Measurements from ENCODE around the gene COL6A2.
"Not testable (repeated sequence)": the region's sequence is repeated elsewhere in the genome, so short reads cannot be mapped to it uniquely, and the experiment has no call there.

Gene COL6A2

DNA sequence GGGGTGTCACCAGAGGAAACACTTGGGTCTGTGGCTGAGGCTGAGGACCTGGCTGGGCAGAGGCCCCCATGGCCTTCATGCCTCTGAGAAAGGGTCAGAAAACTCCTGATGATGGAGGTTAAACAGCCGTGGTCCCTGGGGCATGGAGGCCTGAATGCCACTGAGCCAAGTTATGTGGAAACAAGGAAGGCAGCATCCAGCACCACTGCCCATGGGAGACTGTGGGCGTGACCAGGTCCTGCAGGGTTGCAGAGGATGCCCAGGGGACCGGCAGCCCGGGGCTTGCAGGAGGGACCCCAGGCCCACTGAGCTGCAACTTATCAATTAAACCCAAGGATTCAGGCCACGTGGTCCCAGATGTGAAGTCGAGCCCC is 18.9 kb upstream of the COL6A2 start:
- DNase-seq (ENCODE audit: low read depth in 3 of 3), result no peak

DNA sequence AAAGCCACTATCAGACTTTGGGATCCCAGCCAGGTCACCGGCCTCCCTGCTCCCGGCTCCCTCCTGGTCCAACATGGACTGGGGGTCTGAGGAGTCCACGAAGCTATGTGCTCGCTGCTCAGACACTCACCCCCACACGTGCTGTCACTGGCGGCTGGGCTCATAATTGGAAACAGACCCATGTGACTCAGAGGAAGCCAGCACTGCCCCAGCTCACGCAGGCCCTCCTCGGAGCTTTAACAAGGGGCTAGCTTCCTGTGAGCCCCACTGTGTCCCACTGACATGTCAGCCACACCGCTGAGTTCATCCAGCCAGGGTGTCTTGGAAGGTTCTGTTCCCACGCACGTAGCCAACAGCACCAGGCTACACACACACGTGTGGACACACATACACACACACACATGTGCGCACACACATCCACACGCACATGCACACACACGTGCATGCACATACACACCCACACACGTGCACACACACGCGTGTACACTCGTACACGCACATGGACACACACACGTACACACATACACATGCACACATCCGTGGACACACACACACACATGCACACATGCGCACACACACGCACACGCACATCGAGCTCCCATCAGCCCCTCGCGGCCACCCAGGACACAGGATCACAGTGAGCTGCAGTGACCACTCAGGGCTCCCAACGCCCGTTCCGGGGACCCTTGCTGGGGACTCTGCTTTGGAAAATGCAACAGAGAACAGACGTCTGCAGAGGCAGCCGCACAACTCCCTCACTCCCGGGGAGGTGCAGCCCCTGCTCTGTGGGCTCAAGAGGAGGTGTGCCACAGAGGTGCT is 18.4 kb upstream of the COL6A2 start:
- no peak for DNase-seq (ENCODE audit: low read depth in 3 of 3)

DNA sequence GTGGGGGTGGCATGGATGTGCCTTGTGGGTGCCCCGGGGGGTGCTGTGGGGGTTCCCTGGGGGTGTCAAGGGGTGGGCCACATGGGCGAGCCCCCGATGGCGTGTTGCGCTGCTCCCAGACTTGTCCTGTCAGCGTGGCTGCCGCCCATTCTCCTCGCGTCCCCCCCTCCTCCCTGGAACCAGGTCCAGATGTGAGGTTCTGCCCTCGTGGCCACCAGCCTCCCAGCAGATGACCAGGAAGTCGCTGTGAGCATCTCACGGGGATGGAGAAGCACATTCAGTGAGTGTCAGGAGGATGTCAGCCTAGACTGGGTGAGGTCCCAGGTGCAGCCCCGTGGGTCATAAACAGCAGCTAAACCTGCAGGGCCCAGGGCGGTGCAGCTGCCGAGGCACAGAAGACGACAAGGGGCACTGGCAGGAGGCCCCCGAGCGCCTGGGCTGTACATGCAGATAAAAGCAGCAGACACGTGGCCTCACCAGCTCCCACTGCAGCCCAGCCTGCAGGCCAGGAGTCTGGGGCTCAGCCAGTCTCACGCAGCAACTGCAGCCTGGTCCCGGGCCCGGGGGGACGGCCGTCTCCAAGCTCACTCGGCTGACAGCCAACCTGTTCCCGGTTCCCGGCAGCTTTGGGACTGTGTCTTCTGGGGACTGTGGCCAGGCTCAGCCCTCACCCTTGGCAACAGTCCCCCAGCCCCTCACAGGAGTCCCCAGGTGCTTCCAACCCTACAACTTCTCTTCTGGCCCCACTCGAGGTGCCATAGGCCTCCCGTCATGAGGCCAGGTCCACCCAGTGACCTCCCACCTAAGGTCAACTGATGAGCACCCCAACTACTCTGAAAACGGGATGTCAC is 17.5 kb upstream of the COL6A2 start:
- no peak for DNase-seq (ENCODE audit: low read depth in 3 of 3)

DNA sequence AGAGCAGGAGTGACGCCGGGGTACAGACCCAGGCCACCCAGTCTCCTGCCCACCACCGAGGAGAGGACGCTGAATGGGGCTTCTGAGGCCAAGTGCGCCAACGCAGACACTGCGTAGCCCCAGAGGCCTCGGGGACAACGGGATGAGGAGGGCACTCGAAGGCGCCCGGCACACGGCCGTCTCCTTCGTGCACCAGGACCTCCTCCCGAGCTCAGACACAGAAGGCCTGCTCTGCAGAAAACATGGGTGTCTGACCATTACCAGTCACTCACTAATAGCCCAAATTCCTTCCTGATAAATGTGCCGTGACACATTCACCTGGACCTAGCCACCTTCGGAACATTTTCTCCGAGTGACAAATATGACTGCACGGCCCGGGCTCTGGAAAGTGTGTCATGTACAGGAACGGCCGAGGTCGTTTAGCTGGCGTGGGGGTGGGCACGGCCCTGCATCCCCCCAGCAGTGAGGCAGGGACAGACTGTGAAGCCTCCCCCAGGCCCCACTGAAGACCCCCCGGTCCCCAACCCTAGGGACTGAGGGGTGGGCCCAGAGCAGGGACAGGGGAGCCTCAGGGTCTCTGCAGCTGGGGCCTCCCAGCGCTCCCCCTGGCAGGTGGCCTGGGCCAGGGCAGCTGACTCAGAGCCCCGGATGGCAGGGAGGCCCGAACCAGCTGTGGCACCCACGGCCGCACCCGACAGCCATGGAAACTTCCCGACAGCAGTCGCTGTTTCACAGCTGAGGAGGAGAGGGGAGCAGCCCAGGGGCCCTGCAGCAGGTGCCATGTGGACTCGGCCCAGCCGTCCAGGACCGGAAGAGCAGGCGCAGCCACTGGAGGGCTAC is 16.7 kb upstream of the COL6A2 start:
- no peak for DNase-seq (ENCODE audit: low read depth in 3 of 3)

DNA sequence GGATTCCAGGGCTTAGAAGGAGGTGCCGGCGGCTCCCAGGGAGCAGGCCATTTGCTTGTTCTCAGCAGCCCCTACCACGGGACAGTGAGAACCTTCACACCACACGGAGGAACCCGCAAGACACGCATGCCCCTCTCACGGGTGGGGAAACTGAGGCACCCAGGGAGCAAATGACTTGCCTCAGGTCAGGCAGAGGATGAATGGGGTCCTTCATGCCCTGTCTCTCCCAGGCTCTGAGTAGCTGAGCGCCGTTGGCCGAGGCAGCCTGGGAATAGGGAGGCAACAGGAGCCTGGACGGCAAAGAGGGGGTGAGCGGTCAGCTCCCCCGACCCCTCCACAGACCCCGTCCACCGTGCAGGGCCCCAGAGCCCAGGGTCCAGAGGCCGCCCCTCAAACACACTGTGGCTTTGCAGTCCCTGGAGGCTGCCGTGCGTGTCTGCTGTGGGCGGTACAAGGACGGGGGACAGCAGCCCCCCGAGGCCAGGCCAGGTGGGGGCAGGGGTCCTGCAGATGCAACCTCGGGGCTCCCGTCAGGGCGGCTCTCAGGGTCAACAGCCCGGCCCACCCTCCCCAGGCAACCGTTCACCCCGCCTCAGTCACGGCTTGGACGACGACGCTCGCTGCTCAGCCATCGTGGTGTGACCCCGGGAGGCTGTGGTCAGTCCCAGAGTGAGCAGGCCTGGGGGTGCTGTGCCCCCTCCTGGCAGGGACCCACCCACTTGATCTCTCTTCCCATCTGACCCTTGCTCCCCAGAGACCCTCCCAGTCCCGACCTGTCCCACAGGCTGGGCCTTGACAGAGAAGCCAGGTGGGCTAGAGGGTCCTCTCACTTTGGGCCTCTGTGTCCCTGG is 15.8 kb upstream of the COL6A2 start:
- no peak for DNase-seq (ENCODE audit: low read depth in 3 of 3)

DNA sequence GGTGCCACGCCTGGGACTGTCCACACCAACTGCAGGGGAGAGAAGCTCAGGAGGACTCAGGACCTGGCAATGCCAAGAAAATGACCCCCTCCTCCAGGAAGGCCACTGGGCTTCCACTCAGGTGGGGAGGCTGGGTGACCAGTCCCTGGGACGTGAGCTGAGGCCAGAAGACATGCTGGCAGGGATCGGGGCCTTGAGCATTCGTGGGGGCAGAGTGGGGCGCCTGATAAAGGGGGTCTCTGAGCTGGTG is 15.3 kb upstream of the COL6A2 start:
- DNase-seq (ENCODE audit: low read depth in 3 of 3), result no peak

DNA sequence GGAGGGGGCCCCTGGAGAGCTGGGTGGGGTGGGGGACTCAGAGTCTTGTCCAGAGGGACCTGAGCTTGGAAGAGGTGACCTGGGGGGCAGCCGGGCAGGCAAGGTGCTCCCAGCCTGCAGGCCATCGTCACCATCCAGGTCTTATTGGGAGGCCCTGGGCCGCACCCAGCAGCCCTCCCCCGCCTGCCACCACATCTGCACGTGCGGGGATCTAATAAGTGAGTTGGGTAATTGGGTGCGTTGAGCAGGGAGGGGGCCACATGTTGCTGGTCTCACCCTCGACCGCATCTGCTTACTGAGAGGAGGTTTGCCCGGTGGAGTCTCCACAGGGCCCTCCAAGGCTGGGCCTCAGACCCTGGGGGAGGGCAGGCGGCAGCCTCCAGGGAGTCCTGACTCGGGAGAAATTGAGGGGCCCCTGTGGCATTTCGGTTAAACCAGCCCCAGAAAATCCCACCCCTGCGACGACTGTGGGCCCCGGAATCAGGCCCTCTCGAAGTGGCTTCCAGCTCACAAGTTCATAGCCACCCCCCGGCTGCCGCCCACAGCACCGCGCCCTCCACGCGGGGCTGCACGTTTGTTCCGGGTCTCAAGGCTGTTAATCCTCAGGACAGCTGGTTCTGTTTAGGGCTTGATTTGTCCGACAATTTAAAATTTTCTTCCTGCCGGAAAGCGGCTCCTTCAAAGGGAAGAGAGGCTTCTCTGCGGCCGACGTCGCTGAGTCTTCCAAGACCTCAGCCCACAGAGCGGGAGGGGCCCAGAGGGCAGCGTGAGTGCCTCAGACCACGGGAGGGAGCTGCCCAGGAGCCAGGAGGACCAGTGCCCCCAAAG is 14.7 kb upstream of the COL6A2 start:
- no peak for DNase-seq (ENCODE audit: low read depth in 3 of 3)

DNA sequence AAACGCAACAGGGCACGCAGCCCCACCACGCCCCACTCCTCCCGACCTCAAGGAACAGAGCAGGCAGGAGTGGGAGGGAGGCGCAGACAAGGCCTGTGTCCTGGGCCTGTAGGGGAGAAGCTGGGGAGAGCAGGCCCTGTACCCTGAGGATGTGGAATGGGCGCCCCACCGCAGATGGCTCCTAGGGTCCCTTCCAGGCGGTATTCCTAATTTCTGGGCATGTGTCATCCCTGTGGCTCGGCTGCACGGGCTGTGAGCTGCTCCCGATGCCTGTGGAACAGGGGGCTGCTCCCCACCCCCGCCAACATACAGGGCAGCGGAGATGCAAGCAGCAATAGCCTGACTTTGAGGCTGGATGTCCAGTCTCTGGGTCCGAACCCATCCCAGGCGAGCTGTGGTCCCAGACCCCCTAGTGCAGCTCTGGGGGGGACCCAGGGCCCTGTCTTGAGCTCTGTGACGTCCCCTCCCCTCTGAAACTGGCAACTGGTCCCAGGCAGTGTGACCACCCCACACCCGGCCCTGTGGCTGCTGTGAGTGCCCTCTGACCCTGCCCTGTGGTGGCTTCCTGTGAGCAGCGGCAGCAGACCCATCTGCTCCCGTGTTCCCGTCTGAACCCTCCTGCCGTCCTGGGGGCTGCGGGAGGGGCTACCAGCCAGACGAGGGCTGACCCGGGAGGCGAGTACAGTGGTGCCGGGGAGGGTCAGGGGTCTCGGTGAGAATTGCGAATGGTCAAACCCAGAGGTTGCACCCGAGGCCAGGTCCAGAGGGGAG is 13.9 kb upstream of the COL6A2 start:
- no peak for DNase-seq (ENCODE audit: low read depth in 3 of 3)

DNA sequence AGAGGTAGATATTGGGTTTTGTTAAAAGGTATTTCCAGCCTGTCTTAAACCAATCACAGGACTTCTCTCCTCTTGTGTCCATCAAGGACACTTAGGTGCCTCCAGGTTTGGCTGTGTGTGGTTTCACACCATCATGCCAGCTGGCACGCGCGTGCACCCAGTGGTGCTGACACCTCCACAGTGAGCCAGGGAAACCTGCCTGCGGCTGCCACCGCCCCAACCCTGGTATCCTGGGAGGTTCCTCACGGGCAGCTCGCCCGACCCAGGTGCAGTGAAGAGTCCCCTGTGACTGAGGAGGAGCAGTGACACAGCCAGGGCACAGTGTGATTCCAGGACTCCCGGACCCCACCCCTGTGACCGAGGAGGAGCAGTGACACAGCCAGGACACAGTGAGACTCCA is 13.2 kb upstream of the COL6A2 start:
- no peak for DNase-seq (ENCODE audit: low read depth in 3 of 3)

DNA sequence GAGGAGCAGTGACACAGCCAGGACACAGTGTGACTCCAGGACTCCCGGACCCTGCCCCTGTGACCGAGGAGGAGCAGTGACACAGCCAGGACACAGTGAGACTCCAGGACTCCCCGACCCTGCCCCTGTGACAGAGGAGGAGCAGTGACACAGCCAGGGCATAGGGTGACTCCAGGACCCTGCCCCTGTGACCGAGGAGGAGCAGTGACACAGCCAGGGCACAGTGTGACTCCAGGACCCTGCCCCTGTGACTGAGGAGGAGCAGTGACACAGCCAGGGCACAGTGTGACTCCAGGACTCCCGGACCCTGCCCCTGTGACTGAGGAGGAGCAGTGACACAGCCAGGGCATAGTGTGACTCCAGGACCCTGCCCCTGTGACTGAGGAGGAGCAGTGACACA is 12.7 kb upstream of the COL6A2 start:
- not testable (repeated sequence) for DNase-seq (ENCODE audit: low read depth in 3 of 3)

DNA sequence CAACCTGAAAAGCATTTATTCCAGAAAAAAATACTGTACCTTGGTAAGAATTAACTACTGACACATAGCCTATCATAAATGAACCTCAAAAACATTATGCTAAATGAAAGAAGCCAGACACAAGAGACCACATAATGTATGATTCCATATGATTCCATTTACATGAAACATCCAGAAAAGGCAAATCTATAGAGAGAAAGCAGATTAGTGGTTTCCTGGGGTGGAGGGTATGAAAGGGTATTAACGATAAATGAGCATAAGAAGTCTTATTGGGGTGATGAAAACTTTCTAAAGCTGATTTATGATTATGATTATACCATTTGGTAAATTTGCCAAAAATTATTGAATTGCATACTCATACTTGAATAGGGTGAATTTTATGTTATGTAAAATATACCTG is 10.3 kb upstream of the COL6A2 start:
- DNase-seq (ENCODE audit: low read depth in 3 of 3), result no peak

DNA sequence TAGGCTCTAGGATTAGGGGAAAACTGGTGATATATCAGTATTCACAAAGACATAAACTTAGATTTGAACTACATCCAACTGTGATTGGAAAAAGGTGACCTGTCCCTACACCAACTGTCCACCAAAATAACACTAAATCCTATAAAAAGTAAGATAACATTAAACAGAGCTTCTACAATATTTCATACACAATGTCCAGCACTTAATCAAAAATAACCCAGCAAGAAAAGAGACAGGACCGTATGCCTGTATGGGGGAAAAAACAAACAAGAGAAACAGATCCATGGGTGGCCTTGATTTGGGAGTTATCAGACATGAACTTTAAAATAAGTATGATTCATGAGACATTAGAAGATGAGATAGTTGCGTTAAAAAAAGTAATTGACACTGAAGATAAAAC is 9.7 kb upstream of the COL6A2 start:
- DNase-seq (ENCODE audit: low read depth in 3 of 3), result no peak

DNA sequence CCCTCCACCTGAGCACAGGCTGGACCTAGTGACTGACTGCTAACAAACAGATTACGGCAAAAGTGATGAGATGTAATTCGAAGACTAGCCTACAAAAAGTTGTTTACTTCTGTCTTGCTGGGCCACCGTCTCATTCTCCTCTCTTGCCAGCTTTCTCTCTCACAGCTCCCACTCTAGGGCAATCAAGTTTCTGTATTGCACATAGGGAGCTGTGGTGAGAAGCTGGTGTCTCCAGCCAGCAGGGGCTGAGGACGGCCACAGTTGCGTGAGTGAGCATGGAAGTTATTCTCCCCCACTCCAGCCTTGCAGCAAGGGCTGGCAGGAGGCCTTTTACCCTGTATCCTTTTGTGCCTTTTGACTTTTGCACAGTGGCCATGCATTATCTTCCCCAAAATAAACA is 8.6 kb upstream of the COL6A2 start:
- DNase-seq (ENCODE audit: low read depth in 3 of 3), result no peak

DNA sequence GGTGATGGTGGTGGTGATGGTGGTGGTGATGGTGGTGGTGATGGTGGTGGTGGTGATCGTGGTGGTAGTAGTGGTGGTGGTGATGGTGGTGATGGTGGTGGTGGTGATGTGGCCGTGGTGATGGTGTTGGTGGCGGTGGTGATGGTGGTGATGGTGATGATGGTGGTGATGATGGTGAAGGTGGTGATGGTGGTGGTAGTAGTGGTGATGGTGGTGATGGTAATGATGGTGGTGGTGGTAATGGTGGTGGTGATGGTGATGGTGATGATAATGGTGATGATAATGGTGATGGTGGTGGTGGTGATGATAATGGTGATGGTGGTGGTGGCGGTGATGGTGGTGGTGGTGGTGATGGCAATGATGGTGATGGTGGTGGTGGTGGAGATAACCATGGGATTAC is 6.8 kb upstream of the COL6A2 start:
- no peak for DNase-seq (ENCODE audit: low read depth in 3 of 3)

DNA sequence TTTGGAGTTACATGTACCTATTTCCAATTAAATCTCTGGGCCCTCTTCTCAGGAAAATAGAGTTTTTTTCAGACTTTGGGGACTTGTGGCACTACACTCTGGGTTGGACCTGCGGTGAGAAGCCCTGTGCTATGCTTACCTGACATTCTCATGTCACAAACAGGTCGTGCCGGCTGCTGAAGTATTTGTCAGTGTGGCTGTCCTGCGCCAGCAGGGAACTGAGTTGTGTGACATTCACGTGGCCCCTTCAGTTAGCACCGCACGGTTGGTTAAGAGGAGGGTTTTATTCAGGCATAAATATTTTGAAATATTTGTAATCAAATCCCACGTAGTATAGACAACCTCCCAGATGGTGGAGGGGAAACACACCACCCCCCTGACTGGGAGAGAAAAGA is 6.3 kb upstream of the COL6A2 start:
- DNase-seq (ENCODE audit: low read depth in 3 of 3), result no peak

DNA sequence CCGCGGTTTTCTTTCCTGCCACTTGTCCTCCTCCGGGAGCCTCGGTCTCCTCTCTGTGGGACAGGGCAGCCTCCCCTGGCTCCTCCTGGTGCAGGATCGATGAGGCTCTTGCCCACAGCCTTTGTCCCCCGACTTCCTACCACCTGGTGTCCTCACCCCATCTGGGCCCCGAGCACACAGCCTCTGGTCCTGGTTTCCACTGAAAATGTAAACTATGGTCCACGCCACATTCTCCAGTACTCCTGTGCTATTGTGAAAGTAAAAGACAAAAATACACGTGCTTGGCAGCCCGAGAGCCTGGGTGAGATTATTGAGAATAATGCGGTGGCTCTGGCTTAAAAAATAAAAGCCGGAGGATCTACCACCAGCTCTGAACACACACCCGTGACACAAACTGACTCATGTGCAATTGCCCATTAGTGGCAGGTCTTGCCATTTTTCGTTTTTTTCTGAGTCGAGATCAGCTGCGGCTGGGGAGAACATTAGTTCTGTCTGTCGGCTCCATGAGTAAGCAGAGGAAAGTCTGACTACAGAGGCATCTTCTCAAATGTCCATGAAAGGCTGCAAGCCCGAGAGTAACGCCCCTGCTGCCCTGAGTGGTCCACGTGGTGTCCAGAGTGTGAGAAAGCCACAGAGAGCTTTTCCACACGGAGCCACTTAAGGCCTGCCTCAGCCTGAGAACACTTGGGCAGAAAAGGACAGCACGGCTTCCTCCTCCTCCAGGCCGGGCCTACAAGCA is 5.7 kb upstream of the COL6A2 start:
- DNase-seq (ENCODE audit: low read depth in 3 of 3), result no peak

DNA sequence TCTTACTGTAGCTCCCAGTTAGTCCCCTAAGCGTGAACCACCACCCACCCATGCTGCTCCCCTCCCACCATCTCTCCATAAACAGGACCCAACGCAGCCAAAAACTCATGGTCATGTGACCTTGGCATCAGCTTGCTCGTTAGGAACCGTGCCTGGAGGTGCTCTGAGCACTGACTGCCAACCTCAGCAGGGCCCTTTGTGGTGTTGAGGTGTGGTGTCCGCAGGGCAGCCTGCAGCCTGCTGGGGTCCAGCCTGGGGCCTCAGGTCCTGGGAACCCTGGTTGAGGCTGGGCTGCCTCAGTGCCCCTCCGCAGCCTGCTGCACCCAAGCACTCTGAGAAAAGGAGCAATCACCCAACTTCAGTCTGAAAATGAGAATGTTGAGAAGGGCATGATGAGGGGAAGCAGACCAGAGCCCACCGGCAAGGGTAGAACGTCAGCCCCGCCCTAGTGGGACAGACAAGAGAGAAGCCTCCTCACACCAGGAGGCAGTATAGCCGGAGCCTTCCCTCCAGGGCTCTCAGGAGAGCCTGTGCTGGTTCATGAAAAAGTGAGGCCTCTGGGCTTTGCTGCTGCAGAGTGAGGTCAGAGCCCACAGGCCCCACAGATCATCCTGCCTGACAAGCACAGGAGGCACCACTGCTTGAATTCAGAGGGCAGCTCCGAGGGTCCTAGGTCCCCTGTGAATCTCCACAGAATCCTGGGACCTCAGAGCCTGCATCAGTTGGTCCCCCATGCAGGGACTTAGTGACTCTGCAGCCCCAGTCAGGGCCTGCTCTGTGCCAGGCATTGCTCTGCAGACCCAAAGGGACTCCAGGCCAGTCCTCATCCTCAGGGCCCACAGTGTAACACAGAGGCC is 4.9 kb upstream of the COL6A2 start:
- DNase-seq (ENCODE audit: low read depth in 3 of 3), result no peak

DNA sequence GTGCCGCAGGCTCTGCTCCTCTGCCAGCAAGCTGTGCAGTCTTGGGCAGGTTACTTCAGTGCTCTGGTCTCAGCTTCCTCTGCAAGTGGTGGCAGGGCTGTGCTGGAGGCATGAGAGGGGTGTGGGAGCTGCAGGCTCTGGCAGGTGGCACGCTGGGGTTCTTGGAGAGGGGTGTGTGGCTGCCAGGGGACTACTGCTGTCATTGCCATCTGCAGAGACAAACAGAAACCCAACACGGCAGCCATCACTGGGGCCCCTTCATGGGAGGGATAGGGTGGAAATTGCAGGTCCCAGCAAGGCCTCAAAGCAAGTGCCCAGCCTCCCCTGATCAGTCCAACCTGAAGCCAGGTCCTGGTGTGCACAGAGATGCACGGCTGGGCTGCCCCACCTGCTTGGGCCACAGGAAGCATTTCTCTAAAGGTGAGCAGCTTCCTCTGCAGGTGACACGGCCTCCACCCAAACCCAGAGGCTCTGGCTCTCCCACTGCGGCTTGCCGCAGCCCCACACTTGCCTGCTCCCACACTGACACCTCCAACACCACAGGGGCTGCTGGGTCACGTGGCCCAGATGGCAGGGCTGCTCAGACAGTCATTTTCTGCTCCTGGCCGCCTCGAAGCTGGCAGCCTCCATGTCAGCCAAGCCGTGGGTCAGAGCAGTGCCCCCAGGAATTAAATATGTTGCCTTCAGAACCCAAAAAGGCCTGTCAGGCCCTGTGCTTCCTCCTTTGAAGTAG is 4.1 kb upstream of the COL6A2 start:
- no peak for DNase-seq (ENCODE audit: low read depth in 3 of 3)
